Measurements from ENCODE around the gene SAMD5.

Gene SAMD5

GRCh38 chr6:147563472-147563871 lies 55.0 kb downstream of the SAMD5 start:
- no peaks in the 10 kb centered on the region for H3K27me3 ChIP-seq (ENCODE audit: control insufficient read depth, insufficient read depth, low read length, poor library complexity, severe bottlenecking)
- no peak overlapping the region for H3K4me3 ChIP-seq (ENCODE audit: insufficient read depth, low read depth, low read length)
- no peaks in the 10 kb centered on the region for H3K9me3 ChIP-seq (ENCODE audit: control insufficient read depth, low read length)
- H3K36me3 ChIP-seq (ENCODE audit: control insufficient read depth, insufficient read depth, low read length) = no peaks in the 10 kb centered on the region
- H3K27ac ChIP-seq (ENCODE audit: insufficient read depth, low read depth, low read length, poor library complexity, severe bottlenecking) = no peak overlapping the region
- whole genome bisulfite sequencing, 2 experiments = 75 to 83% methylated on average over 1 of the region's 2 CpGs
- H3K4me1 ChIP-seq (ENCODE audit: control insufficient read depth, insufficient read depth, low read length) = no peaks in the 10 kb centered on the region

- H3K27me3 ChIP-seq (ENCODE audit: control insufficient read depth, insufficient read depth, low read length, poor library complexity, severe bottlenecking) = no peaks in the 10 kb centered on the region
- H3K9me3 ChIP-seq (ENCODE audit: control insufficient read depth, low read length) = no peaks in the 10 kb centered on the region
- no peak overlapping the region for H3K4me3 ChIP-seq (ENCODE audit: insufficient read depth, low read depth, low read length)
- H3K27ac ChIP-seq (ENCODE audit: insufficient read depth, low read depth, low read length, poor library complexity, severe bottlenecking) = no peak overlapping the region
- no peaks in the 10 kb centered on the region for H3K4me1 ChIP-seq (ENCODE audit: control insufficient read depth, insufficient read depth, low read length)
- 100% methylated on average over 1 of the region's 1 CpG for WGBS, 2 experiments
- no peaks in the 10 kb centered on the region for H3K36me3 ChIP-seq (ENCODE audit: control insufficient read depth, insufficient read depth, low read length)
Observed at GRCh38 chr6:147564556-147564955, 56.1 kb downstream of the SAMD5 start.

DNA sequence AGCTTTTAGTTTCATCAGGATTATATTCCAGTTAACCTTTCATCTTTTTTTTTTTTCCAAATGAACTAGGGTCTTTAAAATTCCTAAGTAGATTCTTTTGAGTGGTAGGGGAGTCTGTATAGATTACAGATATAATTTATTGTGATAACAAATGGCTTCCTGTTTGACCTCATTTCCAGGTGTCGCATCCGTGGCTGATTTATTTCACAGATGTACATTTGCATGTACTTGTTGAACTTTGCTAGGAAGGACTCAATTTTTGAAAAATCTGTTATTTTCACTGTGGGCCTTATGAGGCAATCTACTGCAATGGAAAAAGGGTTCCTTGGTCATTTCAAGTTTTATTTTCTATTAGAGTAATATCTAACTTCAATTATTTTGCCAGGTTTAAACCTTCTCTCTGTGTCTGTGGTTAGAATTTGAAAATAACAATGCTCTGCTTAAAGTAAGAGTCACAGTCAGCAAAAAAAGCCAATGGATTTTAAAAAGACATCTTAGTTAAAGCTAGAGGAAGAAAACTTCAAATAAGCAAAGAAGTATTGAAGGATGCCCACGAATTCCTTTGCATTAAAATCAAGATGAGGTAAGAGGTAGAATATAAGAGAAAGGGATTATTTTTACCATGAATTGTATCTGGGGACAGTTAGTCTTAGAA lies 57.9 kb downstream of the SAMD5 start:
- WGBS, 2 experiments = 76 to 78% methylated on average over 3 of the region's 3 CpGs
- no peaks in the 10 kb centered on the region for H3K27me3 ChIP-seq (ENCODE audit: control insufficient read depth, insufficient read depth, low read length, poor library complexity, severe bottlenecking)
- H3K4me3 ChIP-seq (ENCODE audit: insufficient read depth, low read depth, low read length) = no peak overlapping the region
- H3K36me3 ChIP-seq (ENCODE audit: control insufficient read depth, insufficient read depth, low read length) = no peaks in the 10 kb centered on the region
- H3K4me1 ChIP-seq (ENCODE audit: control insufficient read depth, insufficient read depth, low read length) = no peaks in the 10 kb centered on the region
- H3K9me3 ChIP-seq (ENCODE audit: control insufficient read depth, low read length) = no peaks in the 10 kb centered on the region
- no peak overlapping the region for H3K27ac ChIP-seq (ENCODE audit: insufficient read depth, low read depth, low read length, poor library complexity, severe bottlenecking)

GRCh38 chr6:147567141-147567805 lies 58.8 kb downstream of the SAMD5 start:
- Histone ChIP-seq H3K36me3 (ENCODE audit: control insufficient read depth, insufficient read depth, low read length) (no peaks in the 10 kb centered on the region), H3K9me3 (ENCODE audit: control insufficient read depth, low read length) (no peaks in the 10 kb centered on the region), H3K4me3 (ENCODE audit: insufficient read depth, low read depth, low read length) (no peak overlapping the region), H3K4me1 (ENCODE audit: control insufficient read depth, insufficient read depth, low read length) (no peaks in the 10 kb centered on the region), H3K27me3 (ENCODE audit: control insufficient read depth, insufficient read depth, low read length, poor library complexity, severe bottlenecking) (no peaks in the 10 kb centered on the region), H3K27ac (ENCODE audit: insufficient read depth, low read depth, low read length, poor library complexity, severe bottlenecking) (no peak overlapping the region)
- WGBS, 2 experiments = 89 to 94% methylated on average over 1 to 3 of the region's 3 CpGs

DNA sequence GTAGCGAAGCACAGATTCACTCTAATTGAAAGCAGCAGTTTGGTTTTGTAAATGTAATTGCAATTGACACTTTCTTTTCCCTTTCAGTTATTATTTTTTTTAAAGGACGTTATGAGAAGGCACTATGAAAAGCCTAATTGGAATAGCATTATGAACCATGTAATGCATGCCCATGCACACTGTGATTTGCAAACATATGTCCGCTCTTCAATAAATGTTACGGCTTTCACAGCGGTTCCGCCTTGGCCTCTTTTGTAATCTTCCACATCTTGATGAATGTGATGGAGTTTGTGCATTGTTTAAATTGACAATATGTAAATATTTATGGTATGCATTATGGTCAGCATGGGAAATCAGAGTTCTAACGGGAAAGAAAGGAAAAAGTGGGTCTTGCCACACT lies 61.3 kb downstream of the SAMD5 start:
- WGBS, 2 experiments = 91 to 92% methylated on average over 7 of the region's 7 CpGs
- H3K9me3 ChIP-seq (ENCODE audit: control insufficient read depth, low read length) = no peaks in the 10 kb centered on the region
- H3K27ac ChIP-seq (ENCODE audit: insufficient read depth, low read depth, low read length, poor library complexity, severe bottlenecking) = no peak overlapping the region
- H3K4me3 ChIP-seq (ENCODE audit: insufficient read depth, low read depth, low read length) = no peak overlapping the region
- H3K27me3 ChIP-seq (ENCODE audit: control insufficient read depth, insufficient read depth, low read length, poor library complexity, severe bottlenecking) = no peaks in the 10 kb centered on the region
- H3K36me3 ChIP-seq (ENCODE audit: control insufficient read depth, insufficient read depth, low read length) = no peaks in the 10 kb centered on the region
- no peaks in the 10 kb centered on the region for H3K4me1 ChIP-seq (ENCODE audit: control insufficient read depth, insufficient read depth, low read length)

- H3K9me3 ChIP-seq (ENCODE audit: control insufficient read depth, low read length) = no peaks in the 10 kb centered on the region
- no peaks in the 10 kb centered on the region for H3K4me1 ChIP-seq (ENCODE audit: control insufficient read depth, insufficient read depth, low read length)
- no peak overlapping the region for H3K4me3 ChIP-seq (ENCODE audit: insufficient read depth, low read depth, low read length)
- H3K36me3 ChIP-seq (ENCODE audit: control insufficient read depth, insufficient read depth, low read length) = no peaks in the 10 kb centered on the region
- H3K27me3 ChIP-seq (ENCODE audit: control insufficient read depth, insufficient read depth, low read length, poor library complexity, severe bottlenecking) = no peaks in the 10 kb centered on the region
- no peak overlapping the region for H3K27ac ChIP-seq (ENCODE audit: insufficient read depth, low read depth, low read length, poor library complexity, severe bottlenecking)
- 82 to 93% methylated on average over 2 of the region's 2 CpGs for WGBS, 2 experiments
Observed at GRCh38 chr6:147570681-147571080, 62.2 kb downstream of the SAMD5 start.

GRCh38 chr6:147577488-147577887 lies 69.0 kb downstream of the SAMD5 start:
- Histone ChIP-seq H3K4me3 (ENCODE audit: insufficient read depth, low read depth, low read length) (no peak overlapping the region), H3K4me1 (ENCODE audit: control insufficient read depth, insufficient read depth, low read length) (no peaks in the 10 kb centered on the region), H3K27me3 (ENCODE audit: control insufficient read depth, insufficient read depth, low read length, poor library complexity, severe bottlenecking) (no peaks in the 10 kb centered on the region), H3K27ac (ENCODE audit: insufficient read depth, low read depth, low read length, poor library complexity, severe bottlenecking) (no peak overlapping the region), H3K9me3 (ENCODE audit: control insufficient read depth, low read length) (no peaks in the 10 kb centered on the region), H3K36me3 (ENCODE audit: control insufficient read depth, insufficient read depth, low read length) (no peaks in the 10 kb centered on the region)

DNA sequence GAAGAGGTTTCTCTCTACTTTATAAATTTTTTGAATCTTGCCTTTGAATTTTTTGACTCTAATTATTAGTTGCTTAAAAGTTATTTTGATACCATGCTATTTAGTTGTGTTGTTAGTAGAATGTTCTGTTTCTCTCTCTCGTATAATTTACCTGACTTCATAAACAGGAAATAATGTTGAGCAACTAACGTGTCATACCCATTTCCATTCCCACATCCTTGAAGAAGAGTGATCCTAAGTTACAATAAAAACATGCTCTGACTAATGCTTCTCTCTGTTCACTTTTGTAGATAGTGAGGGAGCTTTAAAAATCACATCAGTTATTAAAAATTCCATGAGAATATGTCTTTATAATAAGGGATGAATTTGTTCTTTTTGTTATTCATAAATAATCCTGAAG lies 69.7 kb downstream of the SAMD5 start:
- Histone ChIP-seq H3K4me1 (ENCODE audit: control insufficient read depth, insufficient read depth, low read length) (no peaks in the 10 kb centered on the region), H3K9me3 (ENCODE audit: control insufficient read depth, low read length) (no peaks in the 10 kb centered on the region), H3K27me3 (ENCODE audit: control insufficient read depth, insufficient read depth, low read length, poor library complexity, severe bottlenecking) (no peaks in the 10 kb centered on the region), H3K27ac (ENCODE audit: insufficient read depth, low read depth, low read length, poor library complexity, severe bottlenecking) (no peak overlapping the region), H3K4me3 (ENCODE audit: insufficient read depth, low read depth, low read length) (no peak overlapping the region), H3K36me3 (ENCODE audit: control insufficient read depth, insufficient read depth, low read length) (no peaks in the 10 kb centered on the region)
- WGBS, 2 experiments = 100% methylated on average over 2 of the region's 2 CpGs; no CpG with 5 or more reads in 1 of the 2 experiments

- Histone ChIP-seq H3K4me3 (ENCODE audit: insufficient read depth, low read depth, low read length) (no peak overlapping the region), H3K27me3 (ENCODE audit: control insufficient read depth, insufficient read depth, low read length, poor library complexity, severe bottlenecking) (no peaks in the 10 kb centered on the region), H3K9me3 (ENCODE audit: control insufficient read depth, low read length) (no peaks in the 10 kb centered on the region), H3K36me3 (ENCODE audit: control insufficient read depth, insufficient read depth, low read length) (no peaks in the 10 kb centered on the region), H3K27ac (ENCODE audit: insufficient read depth, low read depth, low read length, poor library complexity, severe bottlenecking) (no peak overlapping the region), H3K4me1 (ENCODE audit: control insufficient read depth, insufficient read depth, low read length) (no peaks in the 10 kb centered on the region)
- WGBS, 2 experiments = 80% methylated on average over 1 of the region's 2 CpGs; no CpG with 5 or more reads in 1 of the 2 experiments
Observed at GRCh38 chr6:147578883-147579282, 70.4 kb downstream of the SAMD5 start.

GRCh38 chr6:147579667-147580066 lies 71.2 kb downstream of the SAMD5 start:
- Histone ChIP-seq H3K27ac (ENCODE audit: insufficient read depth, low read depth, low read length, poor library complexity, severe bottlenecking) (no peak overlapping the region), H3K4me3 (ENCODE audit: insufficient read depth, low read depth, low read length) (no peak overlapping the region)
- 81 to 92% methylated on average over 1 to 3 of the region's 3 CpGs for WGBS, 2 experiments

More at GRCh38 chr6:147579667-147580066, 71.2 kb downstream of the SAMD5 start:
- Histone ChIP-seq H3K27me3 (ENCODE audit: control insufficient read depth, insufficient read depth, low read length, poor library complexity, severe bottlenecking) (no peaks in the 10 kb centered on the region), H3K36me3 (ENCODE audit: control insufficient read depth, insufficient read depth, low read length) (no peaks in the 10 kb centered on the region), H3K4me1 (ENCODE audit: control insufficient read depth, insufficient read depth, low read length) (no peaks in the 10 kb centered on the region), H3K9me3 (ENCODE audit: control insufficient read depth, low read length) (no peaks in the 10 kb centered on the region)
